Upper lobe of right lung (tissue), 1 donor: ENCODE measurements around the gene MINK1. TPM values are rescaled to one million over a fixed set of nuclear protein-coding genes. Genes with fewer than 3 reads are reported as not detected.
A peak's percentile ranks its signal among the peaks of the same experiment; 100 is the strongest.

ENCODE experiments used
- ATAC-seq: fragments of 200-7000 bp; cut with Tn5 transposase; one replicate; pipeline ENCODE4 v1.9.1; 2020; ENCODE audit warnings: mild to moderate bottlenecking, moderate library complexity
- DNase-seq: peaks from one replicate; pipeline ENCODE4 v3.0.0-alpha.2; 2020
- H3K27ac ChIP-seq: fragments of 200-600 bp; one replicate; pipeline ENCODE4 v1.8.0; 2022
- H3K27me3 ChIP-seq: fragments of 200-600 bp; one replicate; pipeline ENCODE4 v1.8.0; 2022; ENCODE audit warnings: mild to moderate bottlenecking
- H3K36me3 ChIP-seq: fragments of 200-600 bp; one replicate; pipeline ENCODE4 v1.8.0; 2022
- H3K4me1 ChIP-seq: fragments of 200-600 bp; one replicate; pipeline ENCODE4 v1.8.0; 2022
- H3K4me3 ChIP-seq: fragments of 200-600 bp; one replicate; pipeline ENCODE4 v1.8.0; 2022; ENCODE audit warnings: mild to moderate bottlenecking
- H3K9me3 ChIP-seq: fragments of 200-600 bp; one replicate; pipeline ENCODE4 v1.8.0; 2022
- intact Hi-C: fragments of 100-400 bp; cut with DNase I; formaldehyde crosslinking; loops from one replicate; pipeline ENCODE4 v1.11.0; 2022
- total RNA-seq: library from RNA; stranded (reverse); fragmentation: NEBNext Ultra II Directional; extraction: Animal tissue kit (Norgen Biotek cat#: 25700); gene quantifications from one replicate; pipeline ENCODE4 v1.2.1, GENCODE V29; 2021
- TF ChIP-seq, protein P1 (sequence below): fragments of 200-600 bp; IDR thresholded peaks from one replicate; pipeline ENCODE4 v1.8.0; 2022; ENCODE audit warnings: antibody characterized with exemption
- donor health status: DM: no; HTN: yes; CAD: no; lungs with severe emphysema.

MINK1 gene
- total RNA-seq, 1 donor from 2014 or later, result 121 TPM

DNA sequence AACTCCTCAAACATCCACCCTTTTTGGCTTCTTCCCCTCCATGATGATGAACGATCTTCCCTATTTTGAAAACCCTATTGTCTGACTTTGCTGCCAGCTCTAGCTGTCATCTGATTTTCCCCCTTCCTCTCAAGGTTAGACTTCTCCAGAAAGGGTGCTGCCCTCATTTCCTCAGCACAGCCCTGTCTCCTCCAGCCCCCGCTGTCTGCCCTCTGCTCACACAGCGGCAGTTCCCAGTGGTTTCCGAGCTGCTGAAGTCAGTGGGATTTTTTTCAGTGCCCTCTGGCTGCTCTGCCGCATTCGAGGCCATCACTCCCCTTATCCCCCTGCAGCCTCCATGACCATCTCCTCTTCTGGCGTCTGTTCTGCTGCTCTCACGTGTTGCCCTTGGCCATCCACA, 39.6 kb downstream of the MINK1 start:
- DNase-seq, result peak; percentile 80
- peak; percentile 90 for ATAC-seq
- intact Hi-C loops, result no loop called here

DNA sequence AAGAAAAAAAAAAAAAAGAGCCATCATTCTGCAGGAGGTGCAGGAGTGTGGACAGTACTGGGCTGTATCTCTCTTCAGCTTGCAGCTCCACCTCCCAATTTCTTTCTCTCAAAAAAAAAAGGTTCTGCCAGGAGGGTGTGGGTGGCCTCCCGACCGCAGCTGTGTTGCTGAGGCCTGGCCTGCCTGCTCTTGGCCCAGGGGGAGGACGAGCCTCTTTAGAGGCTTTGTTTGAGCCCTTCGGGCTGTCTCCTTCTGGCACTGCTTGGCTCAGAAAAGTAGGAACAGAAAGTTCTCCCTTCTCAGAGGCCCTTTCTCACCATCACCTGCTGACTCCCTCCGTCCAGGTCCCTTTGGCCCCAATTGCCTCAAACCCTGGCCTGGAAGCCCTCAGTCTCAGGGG, 43.9 kb downstream of the MINK1 start:
- Histone ChIP-seq H3K36me3 (peaks cover under 1% of the 10 kb centered on the region), H3K27me3 (no peaks in the 10 kb centered on the region), H3K4me3 (no peak overlapping the region), H3K27ac (no peak overlapping the region), H3K4me1 (peaks cover 16% of the 10 kb centered on the region), H3K9me3 (no peaks in the 10 kb centered on the region)
- DNase-seq, result no peak
- intact Hi-C loops, result no loop called here
- TF ChIP-seq, protein P1, sequence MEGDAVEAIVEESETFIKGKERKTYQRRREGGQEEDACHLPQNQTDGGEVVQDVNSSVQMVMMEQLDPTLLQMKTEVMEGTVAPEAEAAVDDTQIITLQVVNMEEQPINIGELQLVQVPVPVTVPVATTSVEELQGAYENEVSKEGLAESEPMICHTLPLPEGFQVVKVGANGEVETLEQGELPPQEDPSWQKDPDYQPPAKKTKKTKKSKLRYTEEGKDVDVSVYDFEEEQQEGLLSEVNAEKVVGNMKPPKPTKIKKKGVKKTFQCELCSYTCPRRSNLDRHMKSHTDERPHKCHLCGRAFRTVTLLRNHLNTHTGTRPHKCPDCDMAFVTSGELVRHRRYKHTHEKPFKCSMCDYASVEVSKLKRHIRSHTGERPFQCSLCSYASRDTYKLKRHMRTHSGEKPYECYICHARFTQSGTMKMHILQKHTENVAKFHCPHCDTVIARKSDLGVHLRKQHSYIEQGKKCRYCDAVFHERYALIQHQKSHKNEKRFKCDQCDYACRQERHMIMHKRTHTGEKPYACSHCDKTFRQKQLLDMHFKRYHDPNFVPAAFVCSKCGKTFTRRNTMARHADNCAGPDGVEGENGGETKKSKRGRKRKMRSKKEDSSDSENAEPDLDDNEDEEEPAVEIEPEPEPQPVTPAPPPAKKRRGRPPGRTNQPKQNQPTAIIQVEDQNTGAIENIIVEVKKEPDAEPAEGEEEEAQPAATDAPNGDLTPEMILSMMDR, result no peak
- ATAC-seq, result peak; percentile 57

More for the DNA sequence above, 39.6 kb downstream of the MINK1 start:
- TF ChIP-seq, protein P1, result no peak
- Histone ChIP-seq H3K4me1 (peaks cover 26% of the 10 kb centered on the region), H3K4me3 (no peak overlapping the region), H3K27ac (peak overlapping the region; percentile 36), H3K36me3 (no peaks in the 10 kb centered on the region), H3K27me3 (no peaks in the 10 kb centered on the region), H3K9me3 (no peaks in the 10 kb centered on the region)

DNA sequence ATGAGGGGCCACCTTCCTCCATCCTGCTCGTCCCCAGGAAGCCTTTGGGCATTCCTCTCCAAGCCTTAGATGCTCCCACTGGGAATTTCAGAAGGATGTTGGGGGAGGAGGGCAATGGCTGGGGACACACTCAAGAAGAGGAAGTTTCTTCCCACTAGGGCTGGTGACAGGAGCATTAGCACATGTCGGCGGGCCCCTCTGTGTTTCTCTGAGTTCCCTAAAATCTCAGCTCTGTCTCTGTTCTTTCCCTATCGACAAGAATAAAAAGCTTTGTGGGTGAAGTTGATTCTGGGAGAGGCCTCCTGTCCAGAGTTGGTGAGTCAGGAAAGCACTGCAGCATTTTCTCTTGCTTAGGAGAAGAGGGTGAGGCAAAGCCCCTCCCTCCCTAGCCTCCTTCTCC, 46.5 kb downstream of the MINK1 start:
- H3K27ac ChIP-seq, result no peak overlapping the region
- peak; percentile 69 for ATAC-seq
- no peak overlapping the region for H3K4me3 ChIP-seq
- no peaks in the 10 kb centered on the region for H3K27me3 ChIP-seq
- peak; percentile 76 for DNase-seq
- intact Hi-C loops, result no loop called here
- no peaks in the 10 kb centered on the region for H3K9me3 ChIP-seq
- TF ChIP-seq, protein P1, result no peak
- H3K4me1 ChIP-seq, result peaks cover 7% of the 10 kb centered on the region
- H3K36me3 ChIP-seq, result peaks cover 18% of the 10 kb centered on the region

DNA sequence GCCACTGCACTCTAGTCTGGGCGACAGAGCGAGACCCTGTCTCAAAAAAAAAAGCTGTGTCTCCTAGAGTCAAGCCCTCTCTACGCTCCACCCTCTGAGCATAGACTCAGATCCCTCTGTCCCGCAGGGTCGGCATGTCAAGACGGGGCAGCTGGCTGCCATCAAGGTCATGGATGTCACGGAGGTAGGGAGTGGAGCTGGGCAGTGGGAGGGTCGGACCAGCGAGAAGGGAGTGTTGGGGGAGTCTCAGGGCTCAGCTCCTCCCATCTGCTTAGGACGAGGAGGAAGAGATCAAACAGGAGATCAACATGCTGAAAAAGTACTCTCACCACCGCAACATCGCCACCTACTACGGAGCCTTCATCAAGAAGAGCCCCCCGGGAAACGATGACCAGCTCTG, 47.7 kb downstream of the MINK1 start:
- ATAC-seq, result no peak

DNA sequence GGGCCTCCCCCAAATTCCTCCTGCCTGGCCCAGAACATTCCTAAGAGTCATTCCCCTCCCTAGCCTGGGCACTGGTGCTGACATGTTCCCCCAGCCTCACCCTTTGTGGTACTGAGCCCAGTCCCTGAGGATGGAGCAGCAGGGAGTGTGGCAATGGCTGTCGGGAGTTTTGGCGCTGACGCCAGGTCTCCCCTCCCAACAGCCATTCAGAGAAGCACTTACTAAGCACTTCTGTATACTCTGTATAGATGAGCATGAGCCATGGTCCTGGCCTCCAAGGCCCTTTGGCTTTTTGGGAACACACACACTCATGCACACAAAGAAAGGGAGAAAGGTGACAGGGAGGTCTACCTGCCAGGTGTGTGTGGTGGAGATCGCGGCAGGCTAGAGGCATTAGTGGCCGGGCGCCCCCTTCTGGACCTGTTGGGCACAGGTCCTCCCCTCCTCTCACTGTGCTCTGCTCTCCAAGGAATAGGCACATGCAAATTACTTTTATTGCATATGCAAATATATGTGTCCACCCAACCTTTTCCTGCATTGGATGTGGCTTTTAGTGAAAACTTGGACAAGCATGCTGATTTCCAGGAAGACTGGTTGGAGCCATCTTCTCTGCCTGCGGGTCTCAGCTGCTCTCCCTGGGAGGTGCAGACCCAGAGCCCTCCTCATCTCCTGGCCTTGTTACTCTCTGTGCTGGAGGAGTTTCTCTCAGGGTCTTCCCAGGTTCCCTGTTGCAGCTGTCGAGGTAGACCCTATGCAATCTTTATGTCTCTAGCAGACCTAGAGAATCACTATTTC, 48.8 kb downstream of the MINK1 start:
- DNase-seq, result peak; percentile 85
- TF ChIP-seq, protein P1, result peak; percentile 87
- Histone ChIP-seq H3K9me3 (no peaks in the 10 kb centered on the region), H3K4me3 (no peak overlapping the region), H3K4me1 (peaks cover 6% of the 10 kb centered on the region), H3K36me3 (peaks cover 42% of the 10 kb centered on the region), H3K27ac (no peak overlapping the region), H3K27me3 (no peaks in the 10 kb centered on the region)
- ATAC-seq, result peak; percentile 84
- intact Hi-C loops, result loop anchor here (10.0 kb wide), 1 partner anchor 167 kb away; the partner anchor contains the start of gene ARRB2

More for the DNA sequence above, 47.7 kb downstream of the MINK1 start:
- Histone ChIP-seq H3K4me1 (peaks cover 7% of the 10 kb centered on the region), H3K27me3 (no peaks in the 10 kb centered on the region), H3K4me3 (no peak overlapping the region), H3K27ac (no peak overlapping the region), H3K9me3 (no peaks in the 10 kb centered on the region), H3K36me3 (peaks cover 31% of the 10 kb centered on the region)
- DNase-seq, result no peak
- TF ChIP-seq, protein P1, result no peak
- intact Hi-C loops, result loop anchor here (10.0 kb wide), 1 partner anchor 166 kb away; the partner anchor contains the start of gene ARRB2
